GM21737 (cell line): ENCODE results near the gene SVOPL.

Experiments used
- ATAC-seq: cut with Tn5 transposase; IDR thresholded peaks from one replicate; pipeline ENCODE4 v1.9.1; 2021; ENCODE audit warnings: mild to moderate bottlenecking, moderate library complexity; ENCODE audit not compliant: unreplicated experiment

Gene SVOPL

DNA sequence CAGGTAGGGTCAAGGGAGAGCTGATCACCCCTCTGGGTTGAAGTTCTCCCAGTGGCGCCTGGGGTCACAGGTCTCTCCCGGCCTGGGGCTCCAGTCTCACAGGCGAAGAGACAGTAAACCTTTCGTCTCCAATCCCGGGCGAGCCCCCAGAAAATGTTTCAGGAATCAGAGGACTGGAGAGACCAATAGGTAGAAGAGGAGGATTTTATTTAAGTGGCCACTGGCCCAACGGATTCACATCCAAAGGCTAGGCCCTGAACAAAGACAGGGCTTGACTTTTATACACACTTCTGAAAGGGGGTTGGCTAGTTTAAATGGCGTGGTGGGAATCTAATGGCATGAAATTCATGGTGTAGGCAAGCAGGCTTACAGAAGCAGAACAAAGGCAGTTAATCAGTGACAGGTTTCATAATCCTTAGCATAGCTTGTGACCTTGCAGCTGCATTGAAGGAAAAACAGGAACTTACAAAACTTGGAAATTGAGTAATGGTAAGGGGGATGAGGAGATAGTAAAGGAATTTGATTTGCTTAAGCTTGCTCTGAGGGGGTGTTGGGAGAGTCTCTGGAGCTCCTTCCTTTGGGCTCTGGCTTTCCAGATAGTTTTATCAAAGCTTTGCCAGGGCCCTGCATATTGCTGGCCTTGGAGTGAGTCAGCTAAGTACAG lies 135.6 kb downstream of the SVOPL start:
- no peak for ATAC-seq

DNA sequence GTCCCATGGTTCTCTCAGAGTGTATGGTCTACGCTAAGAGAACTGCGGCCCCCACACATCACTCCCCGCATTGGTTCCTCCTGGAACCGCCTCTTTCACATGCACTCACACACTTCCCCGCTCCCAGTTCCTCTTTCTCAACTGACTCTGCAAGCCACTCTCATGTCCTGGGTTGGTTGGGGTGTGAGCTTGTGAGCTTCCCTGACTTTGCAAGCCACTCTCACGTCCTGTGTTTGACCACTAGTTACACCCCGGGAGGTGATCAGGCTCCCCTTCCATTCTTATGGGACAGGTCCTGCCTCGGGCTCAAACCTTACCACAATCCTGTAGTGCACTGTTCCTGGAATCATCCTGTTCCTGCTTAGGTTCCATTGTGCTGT lies 136.1 kb downstream of the SVOPL start:
- no peak for ATAC-seq

DNA sequence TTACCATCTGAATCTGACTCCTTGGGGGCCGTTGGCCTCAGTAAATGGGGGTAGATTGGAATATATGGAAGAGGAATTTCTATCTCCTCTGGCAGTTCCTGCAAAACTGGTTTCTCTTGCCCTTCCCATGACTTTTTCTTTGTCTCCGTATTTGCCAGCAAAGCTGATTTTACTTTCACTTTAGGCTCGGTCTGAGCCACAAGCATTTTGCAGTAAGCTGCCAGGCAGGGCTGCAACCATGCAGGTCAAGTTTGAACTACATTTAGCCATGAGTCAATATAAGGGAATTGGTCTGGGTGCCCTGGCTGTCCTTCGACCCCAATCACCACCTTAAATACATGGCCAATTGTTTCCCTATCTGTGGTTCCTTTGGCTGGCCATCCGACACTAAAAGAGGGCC lies 136.8 kb downstream of the SVOPL start:
- no peak for ATAC-seq

DNA sequence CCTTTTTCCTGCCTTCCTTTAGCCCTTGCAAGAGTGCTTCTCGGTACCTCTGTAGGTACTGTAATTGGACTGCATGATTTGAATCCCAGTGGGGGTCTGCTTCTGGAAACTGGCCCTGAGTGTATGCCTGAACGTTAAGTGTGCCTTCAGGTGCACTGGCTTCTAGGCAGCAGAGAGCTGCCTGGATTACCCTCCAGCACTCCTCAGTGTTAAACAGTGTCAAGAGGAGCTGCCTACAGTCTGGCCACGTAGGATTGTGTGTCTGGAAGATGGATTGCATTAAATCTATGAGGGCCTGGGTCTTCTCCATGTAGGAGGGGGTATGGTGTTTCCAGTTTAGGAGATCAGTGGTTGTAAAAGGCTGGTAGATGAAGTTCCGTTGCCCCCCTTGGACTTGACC lies 137.4 kb downstream of the SVOPL start:
- ATAC-seq, result no peak

DNA sequence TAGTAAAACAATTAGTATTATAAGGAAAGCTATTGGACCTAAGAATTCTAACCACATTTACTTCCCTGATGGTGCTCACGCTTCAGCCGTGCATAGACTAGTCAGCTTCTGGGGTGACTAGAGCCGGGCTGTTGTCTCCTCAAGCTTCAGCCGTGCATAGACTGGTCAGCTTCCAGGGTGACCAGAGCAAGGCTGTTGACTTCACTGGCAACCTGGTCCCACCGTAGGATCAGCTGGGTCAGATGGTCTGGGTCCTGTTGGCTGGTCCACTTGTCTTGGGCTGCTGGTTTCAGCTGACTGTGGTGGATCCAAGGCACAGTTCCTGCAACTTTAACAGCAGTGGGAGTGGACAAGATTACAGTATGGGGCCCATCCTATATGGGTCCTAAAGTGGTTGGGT lies 141.7 kb downstream of the SVOPL start:
- no peak for ATAC-seq

DNA sequence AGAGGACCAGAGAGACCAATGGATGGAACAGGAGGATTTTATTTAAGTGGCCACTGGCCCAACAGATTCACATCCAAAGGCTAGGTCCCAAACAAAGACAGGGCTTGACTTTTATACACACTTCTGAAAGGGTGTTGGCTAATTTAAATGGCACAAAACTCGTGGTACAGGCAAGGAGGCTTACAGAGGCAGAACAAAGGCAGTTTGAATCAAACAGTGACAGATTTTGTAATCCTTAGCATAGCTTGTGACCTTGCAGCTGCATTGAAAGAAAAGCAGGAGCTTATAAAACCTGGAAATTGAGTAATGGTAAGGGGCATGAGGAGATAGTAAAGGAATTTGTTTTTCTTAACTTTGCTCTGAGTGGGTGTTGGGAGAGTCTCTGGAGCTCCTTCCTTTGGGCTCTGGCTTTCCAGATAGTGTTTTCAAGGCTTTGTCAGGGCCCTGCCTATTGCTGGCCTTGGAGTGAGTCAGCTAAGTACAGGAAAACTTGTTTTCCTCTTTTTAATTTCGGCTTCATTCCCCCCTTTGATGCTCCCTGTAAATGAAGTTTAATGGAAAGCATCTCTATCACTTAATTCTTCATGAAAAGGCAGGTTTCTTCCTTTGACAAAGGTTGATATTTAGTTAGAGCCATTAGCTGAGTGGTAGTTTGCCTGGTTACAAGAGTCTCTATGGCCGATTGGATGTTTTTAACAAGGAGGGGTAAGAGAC lies 144.2 kb downstream of the SVOPL start:
- no peak for ATAC-seq

DNA sequence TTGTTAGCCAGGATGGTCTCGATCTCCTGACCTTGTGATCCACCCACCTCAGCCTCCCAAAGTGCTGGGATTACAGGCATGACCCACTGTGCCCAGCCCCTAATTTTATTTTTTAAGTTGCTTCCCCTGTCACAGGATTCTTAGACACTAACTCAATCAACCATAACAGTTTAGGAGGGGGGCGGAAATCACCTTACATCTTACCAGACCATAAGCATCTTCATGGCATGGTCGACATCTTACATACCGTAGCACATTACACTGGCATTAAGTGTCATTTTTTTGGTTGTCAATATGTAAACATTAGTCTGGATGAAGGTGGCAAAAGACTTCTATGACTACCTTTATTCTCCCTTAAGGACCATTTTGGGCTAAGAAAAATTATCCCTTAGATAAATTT lies 145.5 kb downstream of the SVOPL start:
- no peak for ATAC-seq

DNA sequence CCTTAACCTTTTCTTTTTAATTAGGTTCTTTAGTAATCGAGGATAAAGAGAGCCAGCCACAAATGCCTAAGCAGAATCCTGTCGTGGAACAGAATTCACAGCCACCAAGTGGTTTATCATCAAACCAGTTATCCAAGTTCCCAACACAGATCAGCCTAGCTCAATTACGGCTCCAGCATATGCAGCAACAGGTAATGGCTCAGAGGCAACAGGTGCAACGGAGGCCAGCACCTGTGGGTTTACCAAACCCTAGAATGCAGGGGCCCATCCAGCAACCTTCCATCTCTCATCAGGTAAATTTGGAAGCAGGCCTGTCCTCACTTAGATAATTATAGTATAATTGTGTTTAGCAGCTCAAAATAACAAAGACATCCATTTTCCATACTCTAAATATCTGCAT lies 146.5 kb downstream of the SVOPL start:
- ATAC-seq, result no peak

DNA sequence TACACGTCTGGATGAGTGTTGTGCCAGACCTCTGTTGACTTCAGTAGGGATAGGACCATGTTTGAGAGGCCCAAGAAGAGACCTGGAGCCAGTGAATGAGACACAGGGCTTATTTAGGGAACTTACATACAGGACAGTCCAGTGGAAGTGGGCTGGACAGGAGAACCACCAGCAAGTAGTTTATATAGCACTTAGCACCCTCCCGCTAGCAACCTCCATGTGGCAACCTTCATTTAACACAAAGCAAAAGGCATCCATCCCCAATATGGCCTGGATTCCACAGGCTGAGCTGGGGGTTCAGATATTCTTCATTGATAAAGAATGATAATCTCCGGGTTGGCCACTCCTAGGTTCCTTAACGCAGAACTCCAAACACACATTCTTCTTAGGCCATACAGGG lies 147.4 kb downstream of the SVOPL start:
- no peak for ATAC-seq

DNA sequence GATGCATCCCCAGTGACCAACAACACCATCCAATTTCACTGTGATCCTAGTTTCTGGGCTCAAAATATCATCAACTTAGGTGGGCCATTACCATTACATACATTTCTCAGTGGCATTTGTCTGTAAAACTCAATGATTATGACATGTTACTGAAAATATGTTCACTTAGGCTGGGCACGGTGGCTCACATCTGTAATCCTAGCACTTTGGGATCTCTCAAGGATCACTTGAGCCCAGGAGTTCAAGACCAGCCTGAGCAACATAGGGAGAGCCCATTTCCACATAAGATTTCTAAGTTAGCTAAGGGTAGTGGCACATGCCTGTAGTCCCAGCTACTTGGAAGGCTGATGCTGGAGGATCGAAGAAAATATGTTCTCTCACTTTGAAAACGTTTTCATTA lies 150.1 kb downstream of the SVOPL start:
- ATAC-seq, result no peak

DNA sequence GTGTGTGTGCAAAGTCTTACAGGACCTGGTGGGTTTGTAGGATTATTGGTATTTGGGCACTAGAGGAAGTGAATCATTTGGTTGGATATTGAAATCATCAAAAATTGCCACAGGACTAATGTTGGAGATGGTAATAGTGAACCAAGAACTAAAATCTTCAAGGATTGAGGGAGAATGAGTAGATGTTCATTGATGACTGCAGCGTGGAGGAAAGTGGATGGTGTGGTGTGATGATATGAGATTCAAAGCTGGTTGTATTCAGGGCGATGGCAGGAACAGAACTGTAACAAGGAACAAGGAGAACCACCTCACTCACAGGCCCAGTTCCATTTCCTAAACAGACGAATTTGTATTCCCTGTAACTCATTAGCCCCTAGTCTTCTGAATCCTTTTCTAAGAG lies 150.8 kb downstream of the SVOPL start:
- no peak for ATAC-seq

DNA sequence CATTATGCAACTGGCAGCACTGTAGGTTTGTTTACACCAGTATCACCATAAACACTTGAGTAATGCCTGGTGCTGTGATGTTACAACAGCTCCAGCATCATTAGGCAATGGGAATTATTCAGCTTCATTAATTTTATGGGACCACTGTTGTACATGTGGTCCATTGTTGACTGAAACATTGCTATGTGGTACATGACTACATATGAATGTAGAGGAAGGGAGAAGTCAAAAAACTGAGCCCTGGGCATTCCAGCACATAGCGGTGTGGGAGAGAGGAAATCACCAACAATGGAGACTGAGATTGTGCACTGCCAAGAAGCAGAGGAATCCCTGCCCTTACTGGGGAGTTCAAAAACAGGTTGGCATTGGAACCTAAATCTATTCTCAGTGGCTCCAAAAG lies 152.1 kb downstream of the SVOPL start:
- ATAC-seq, result no peak

DNA sequence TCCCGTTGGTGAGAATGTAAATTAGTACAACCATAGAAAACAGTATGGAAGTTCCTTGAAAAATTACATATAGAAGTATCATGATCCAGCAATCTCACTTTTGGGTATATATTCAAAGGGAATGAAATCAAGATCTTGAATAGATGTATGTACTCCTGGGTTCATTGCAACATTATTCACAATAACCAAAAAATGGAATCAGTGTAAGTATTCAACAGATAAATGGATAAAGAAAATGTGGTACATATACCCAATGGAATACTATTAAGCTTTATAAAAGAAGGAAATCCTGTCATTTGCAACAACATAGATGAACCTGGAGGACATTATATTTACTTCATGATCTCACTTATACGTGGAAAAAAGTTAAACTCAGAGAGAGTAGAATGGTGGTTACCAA lies 154.3 kb downstream of the SVOPL start:
- ATAC-seq, result no peak

DNA sequence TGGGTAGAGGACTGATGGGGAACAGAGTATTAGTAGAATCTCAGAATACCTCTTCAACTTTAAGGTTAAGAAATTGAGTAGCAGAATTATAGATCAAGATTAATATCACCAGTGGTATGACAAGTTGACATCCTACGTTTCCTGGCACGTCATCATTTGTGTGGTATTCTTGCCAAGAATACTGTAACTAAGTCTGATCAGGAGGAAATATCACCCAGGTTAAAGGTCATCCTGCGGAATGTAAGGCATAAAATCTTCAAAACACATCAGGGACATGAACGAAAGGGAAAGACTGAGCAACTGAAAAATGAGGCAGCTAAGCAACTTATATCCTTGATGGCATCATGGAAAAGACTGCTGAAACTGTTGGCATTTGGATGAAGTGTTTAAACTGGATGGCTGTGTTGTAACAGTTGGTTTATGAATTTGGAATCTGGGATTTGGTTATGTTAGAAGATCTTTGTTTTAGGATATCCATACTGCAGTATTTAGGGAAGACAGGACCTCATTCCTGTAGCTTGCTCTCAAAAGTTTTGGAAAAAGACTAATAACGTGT lies 155.0 kb downstream of the SVOPL start:
- ATAC-seq, result no peak

DNA sequence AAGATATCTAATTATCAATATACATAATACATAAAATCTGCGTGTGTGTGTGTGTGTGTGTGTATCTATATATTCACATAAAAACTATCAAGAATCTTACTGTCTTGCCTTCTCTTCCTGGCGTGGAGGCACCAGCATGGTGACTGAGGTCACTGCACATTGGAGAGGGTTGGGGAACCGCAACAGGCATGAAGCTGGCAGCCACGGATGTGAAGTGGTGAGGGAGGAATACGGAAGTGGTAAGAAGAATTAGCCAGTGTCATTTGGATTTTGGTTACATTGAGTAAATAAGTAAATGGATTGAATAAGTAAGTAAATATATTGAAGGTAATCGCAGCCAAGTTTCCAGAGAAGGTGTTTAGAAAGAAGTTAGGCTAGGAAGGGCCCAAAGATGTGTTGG lies 156.0 kb downstream of the SVOPL start:
- ATAC-seq, result no peak
